ENCODE data around the gene NLK. TPM values are rescaled to one million over a fixed set of nuclear protein-coding genes. Genes with fewer than 3 reads are reported as not detected.

NLK gene
- total and polyA plus RNA-seq, 2 of the 4 experiments (the other 2 are of a cell fraction): 15.3 to 23.3 TPM

GRCh38 chr17:28127196-28127595 is 84.7 kb downstream of the NLK start:
- no peak overlapping the region for H4K8ac ChIP-seq (ENCODE audit: low read depth in 2 of 2, low read length in 2 of 2)
- no peaks in the 10 kb centered on the region for H4K20me1 ChIP-seq (ENCODE audit: insufficient read depth, low read length)
- WGBS, 2 experiments (ENCODE audit: extremely low coverage in 2 of 2, insufficient read length in 1 of 2): no CpG with 5 or more reads among the region's 1 CpG
- ATAC-seq (ENCODE audit: low read depth) (no peak), DNase-seq (no peak)
- no peak overlapping the region for H2BK120ac ChIP-seq (ENCODE audit: low read depth, low read length)
- no peak overlapping the region for H2BK20ac ChIP-seq (ENCODE audit: low read depth, low read length)
- no peak overlapping the region for H2AK5ac ChIP-seq (ENCODE audit: low read depth, low read length)
- no peak overlapping the region for H3K4ac ChIP-seq (ENCODE audit: low read depth, low read length)
- in situ Hi-C loops (cut with MboI; ENCODE audit: low sequenced_read_pairs): no loop called here
- no peak overlapping the region for H3K18ac ChIP-seq (ENCODE audit: low read depth, low read length)
- POLR2A ChIA-PET (ENCODE audit: unreplicated experiment): no interaction called here
- no TSS peak for BruUV-seq (replicated peaks)
- H3K27ac ChIP-seq (ENCODE audit: insufficient read depth, low read length): no peak overlapping the region
- H3K79me1 ChIP-seq (ENCODE audit: low read depth in 1 of 2, low read length in 2 of 2): peaks cover 10 to 31% of the 10 kb centered on the region in 2 experiments
- no peak overlapping the region for H2BK15ac ChIP-seq (ENCODE audit: low read depth, low read length)
- 0 out of 2 replicates have a peak, but pooled peaks cover 3% of the 10 kb centered on the region for H3K9me1 ChIP-seq (ENCODE audit: insufficient read depth, low read length)
- H4K5ac ChIP-seq (ENCODE audit: low read depth, low read length): no peak overlapping the region
- dilution Hi-C loops (cut with HindIII; ENCODE audit: low sequenced_read_pairs, unreplicated experiment): no loop called here
- H3K27me3 ChIP-seq (ENCODE audit: control insufficient read depth, insufficient read depth, low read length): no peaks in the 10 kb centered on the region
- no peak overlapping the region for H3K4me2 ChIP-seq (ENCODE audit: low read depth, low read length)
- peaks cover 12% of the 10 kb centered on the region for H3K36me3 ChIP-seq (ENCODE audit: control insufficient read depth, insufficient read depth, low read length)
- H3K14ac ChIP-seq (replicated peaks; ENCODE audit: low read depth, low read length): no peak overlapping the region
- CTCF ChIA-PET: no interaction called here
- intact Hi-C loops (cut with micrococcal nuclease): loop anchor here (5.0 kb wide), 1 partner anchor 75 kb away; no protein-coding TSS in a partner anchor
- H3K9ac ChIP-seq (ENCODE audit: low read depth, low read length): no peak overlapping the region
- no peak overlapping the region for H3K56ac ChIP-seq (ENCODE audit: extremely low read depth, insufficient read depth, low read length)
- no peak overlapping the region for H3K4me3 ChIP-seq (ENCODE audit: insufficient read depth, low read depth, low read length)
- no peaks in the 10 kb centered on the region for H3K9me3 ChIP-seq (ENCODE audit: control insufficient read depth, insufficient read depth, low read length)
- H2BK5ac ChIP-seq (ENCODE audit: low read depth, low read length, poor library complexity, severe bottlenecking): no peak overlapping the region
- H3K4me1 ChIP-seq (ENCODE audit: control insufficient read depth, insufficient read depth, low read length): peaks cover 7% of the 10 kb centered on the region
- H3K23ac ChIP-seq (ENCODE audit: low read depth, low read length): no peak overlapping the region
- H2AK9ac ChIP-seq (replicated peaks; ENCODE audit: low read depth, low read length, poor library complexity): no peak overlapping the region
- no peak overlapping the region for H2AFZ ChIP-seq (replicated peaks; ENCODE audit: low read length, poor library complexity)
- TF ChIP-seq MAZ (IDR thresholded peaks at IDR 0.05; ENCODE audit: borderline replicate concordance, low read depth, low read length) (no peak), MAFK (IDR thresholded peaks at IDR 0.05; ENCODE audit: low read depth, low read length) (no peak), POLR2A (IDR thresholded peaks at IDR 0.05; ENCODE audit: low read depth, low read length) (no peak), ELK1 (IDR thresholded peaks at IDR 0.05; ENCODE audit: borderline replicate concordance, low read depth, low read length) (no peak), MXI1 (IDR thresholded peaks at IDR 0.05; ENCODE audit: borderline replicate concordance, low read depth, low read length) (no peak), BHLHE40 (IDR thresholded peaks at IDR 0.05; ENCODE audit: low read depth, low read length) (no peak)
- H4K91ac ChIP-seq (ENCODE audit: insufficient read depth, low read depth, low read length): no peak overlapping the region

Data from IMR-90 (cell line).